Uterus (tissue), 4 donors: ENCODE data around the gene NDUFB10. TPM values are rescaled to one million over a fixed set of nuclear protein-coding genes. Genes with fewer than 3 reads are reported as not detected.
A peak's percentile ranks its signal among the peaks of the same experiment; 100 is the strongest.

ENCODE experiments used
- DNase-seq, 2 donors: peaks; one replicate each; pipeline ENCODE4 v3.0.0-alpha.2; 2019 to 2020
- H3K27ac ChIP-seq, 2 donors: fragments of 200-600 bp; sonication (generic); 1 replicate in 1 of 2; 2 replicates in 1 of 2; pipeline ENCODE4 v1.5.1; 2016 to 2018
- H3K27me3 ChIP-seq, 2 donors: fragments of 200-600 bp; sonication (generic); one replicate each; pipeline ENCODE4 v1.5.1; 2018 to 2019; ENCODE audit warnings: control low read depth in 1 of 2
- H3K36me3 ChIP-seq, 2 donors: fragments of 200-600 bp; sonication (generic); one replicate each; pipeline ENCODE4 v1.5.1; 2019; ENCODE audit warnings: control low read depth in 1 of 2
- H3K4me1 ChIP-seq, 2 donors: fragments of 200-600 bp; sonication (generic); one replicate each; pipeline ENCODE4 v1.5.1; 2018 to 2019; ENCODE audit warnings: control low read depth in 1 of 2
- H3K4me3 ChIP-seq, 2 donors: fragments of 200-600 bp; sonication (generic); 1 replicate in 1 of 2; 2 replicates in 1 of 2; pipeline ENCODE4 v1.5.1; 2018 to 2019; ENCODE audit warnings: mild to moderate bottlenecking in 1 of 2
- H3K9me3 ChIP-seq, 2 donors: fragments of 200-600 bp; sonication (generic); one replicate each; pipeline ENCODE4 v1.5.1; 2019; ENCODE audit warnings: control low read depth in 1 of 2
- CTCF ChIP-seq, 4 experiments: fragments of 200-600 bp in 2 of 4; fragments of 450-650 bp in 2 of 4; sonication (generic) in 2 of 4; IDR thresholded peaks; one replicate each; pipeline ENCODE4 v1.5.1; 2016 to 2019; ENCODE audit warnings: antibody characterized with exemption in 4 of 4, mild to moderate bottlenecking in 2 of 4, moderate library complexity in 1 of 4
- POLR2A ChIP-seq, 2 donors: fragments of 450-650 bp; IDR thresholded peaks; one replicate each; pipeline ENCODE4 v1.6.1; 2016; ENCODE audit warnings: antibody characterized with exemption in 2 of 2, mild to moderate bottlenecking in 1 of 2, moderate library complexity in 1 of 2
- intact Hi-C: fragments of 100-400 bp; cut with DNase I; formaldehyde crosslinking; loops from one replicate; pipeline ENCODE4 v1.15.1; 2023; ENCODE audit warnings: low total_unique reads
- total RNA-seq, 4 donors: library from RNA; depleted of rRNA in 3 of 4; stranded (reverse); fragments of >200 nt in 3 of 4; gene quantifications; one replicate each; pipeline versions ENCODE4 v1.1.0 to v1.2.4, GENCODE V29; 2014 to 2023
- donor health status: DM: yes; HTN: yes; CAD: no.

Gene NDUFB10
- total RNA-seq, 4 donors from 2014 or later = 50.1 to 532 (median 78.0) TPM

GRCh38 chr16:1964506-1965395, 5.4 kb downstream of the NDUFB10 start, which contains the start of gene RPS2:
Gene RPS2, minus strand, starts transcription at chr16:1964826. Its CDS starts 201 bp downstream, at chr16:1964625.
- peaks cover 0 to 4% of the 10 kb centered on the region in 2 donors for H3K4me1 ChIP-seq
- no peaks in the 10 kb centered on the region for H3K9me3 ChIP-seq
- H3K27ac ChIP-seq = peak within 1 kb of the TSS; percentile 80 to 95
- H3K36me3 ChIP-seq = no peaks in the 10 kb centered on the region
- TF ChIP-seq CTCF (IDR thresholded peaks at IDR 0.05) (peak in 1 of 4 experiments; percentile 5), POLR2A (IDR thresholded peaks at IDR 0.05) (peak; percentile 72 to 96)
- DNase-seq = peak; percentile 98 to 99
- H3K27me3 ChIP-seq = no peaks in the 10 kb centered on the region
- intact Hi-C loops = no loop called here
- peak within 1 kb of the TSS; percentile 62 to 81 for H3K4me3 ChIP-seq

GRCh38 chr16:1965396-1966001, 6.2 kb downstream of the NDUFB10 start:
- peaks cover 0 to 4% of the 10 kb centered on the region in 2 donors for H3K4me1 ChIP-seq
- intact Hi-C loops = no loop called here
- no peaks in the 10 kb centered on the region for H3K27me3 ChIP-seq
- TF ChIP-seq CTCF (IDR thresholded peaks at IDR 0.05) (no peak), POLR2A (IDR thresholded peaks at IDR 0.05) (no peak)
- no peaks in the 10 kb centered on the region for H3K36me3 ChIP-seq
- no peaks in the 10 kb centered on the region for H3K9me3 ChIP-seq
- H3K4me3 ChIP-seq = peak overlapping the region; percentile 62 to 81
- DNase-seq = no peak
- peak overlapping the region; percentile 80 to 95 for H3K27ac ChIP-seq

- peaks cover 0 to 9% of the 10 kb centered on the region in 2 donors for H3K4me1 ChIP-seq
- no peak for TF ChIP-seq POLR2A (IDR thresholded peaks at IDR 0.05)
- no peak for TF ChIP-seq CTCF (IDR thresholded peaks at IDR 0.05)
- H3K9me3 ChIP-seq = no peaks in the 10 kb centered on the region
- H3K4me3 ChIP-seq = peak within 1 kb of the TSS in 1 of 2 donors; percentile 81
- intact Hi-C loops = no loop called here
- H3K27ac ChIP-seq = peak within 1 kb of the TSS; percentile 80 to 95
- no peaks in the 10 kb centered on the region for H3K36me3 ChIP-seq
- no peak for DNase-seq
- H3K27me3 ChIP-seq = no peaks in the 10 kb centered on the region
Observed at GRCh38 chr16:1966460-1966859, 7.1 kb downstream of the NDUFB10 start, which contains the start of gene RNF151. Gene RNF151, plus strand, starts transcription at chr16:1966856. Its CDS starts 26 bp downstream, at chr16:1966882.

- Histone ChIP-seq H3K4me1 (peaks cover 0 to 20% of the 10 kb centered on the region in 2 donors), H3K4me3 (no peak overlapping the region), H3K36me3 (no peaks in the 10 kb centered on the region), H3K27ac (no peak overlapping the region), H3K27me3 (no peaks in the 10 kb centered on the region), H3K9me3 (no peaks in the 10 kb centered on the region)
- no peak for DNase-seq
- TF ChIP-seq CTCF (IDR thresholded peaks at IDR 0.05) = no peak
- intact Hi-C loops = no loop called here
Observed at GRCh38 chr16:1968146-1968953, 9.0 kb downstream of the NDUFB10 start.
